Left ventricle myocardium inferior (tissue), 1 donor: ENCODE measurements around the gene DCANP1. TPM values are rescaled to one million over a fixed set of nuclear protein-coding genes. Genes with fewer than 3 reads are reported as not detected.

Experiments used
- DNase-seq: peaks from one replicate; pipeline ENCODE4 v3.0.0-alpha.2; 2020
- H3K27ac ChIP-seq: fragments of 200-600 bp; replicated peaks from 2 replicates; pipeline ENCODE4 v1.8.0; 2021
- H3K27me3 ChIP-seq: fragments of 200-600 bp; 2 replicates; pipeline ENCODE4 v1.8.0; 2021; ENCODE audit warnings: low read depth
- H3K36me3 ChIP-seq: fragments of 200-600 bp; 2 replicates; pipeline ENCODE4 v1.8.0; 2021
- H3K4me1 ChIP-seq: fragments of 200-600 bp; 2 replicates; pipeline ENCODE4 v1.8.0; 2021
- H3K4me3 ChIP-seq: fragments of 200-600 bp; 2 replicates; pipeline ENCODE4 v1.8.0; 2021; ENCODE audit warnings: mild to moderate bottlenecking, moderate library complexity
- H3K9me3 ChIP-seq: fragments of 200-600 bp; replicated peaks from 2 replicates; pipeline ENCODE4 v1.8.0; 2021
- CTCF ChIP-seq: fragments of 200-600 bp; IDR thresholded peaks from 2 replicates; pipeline ENCODE4 v1.8.0; 2021; ENCODE audit warnings: antibody characterized with exemption, mild to moderate bottlenecking, borderline replicate concordance
- intact Hi-C: fragments of 100-400 bp; cut with micrococcal nuclease; formaldehyde crosslinking; loops from one replicate; pipeline ENCODE4 v1.11.0; 2022
- total RNA-seq: library from RNA; stranded (reverse); fragmentation: NEBNext Ultra II Directional; extraction: Animal tissue kit (Norgen Biotek cat#: 25700); gene quantifications from one replicate; pipeline ENCODE4 v1.2.1, GENCODE V29; 2021
- donor health status: DM: no; HTN: yes; CAD: no; lungs with severe emphysema.

Gene DCANP1
- total RNA-seq, 1 donor from 2014 or later = not detected

GRCh38 chr5:135437796-135438560 is 9.2 kb downstream of the DCANP1 start:
- Histone ChIP-seq H3K4me3 (no peak overlapping the region), H3K4me1 (peaks cover 31% of the 10 kb centered on the region), H3K36me3 (no peaks in the 10 kb centered on the region), H3K9me3 (no peaks in the 10 kb centered on the region), H3K27me3 (no peaks in the 10 kb centered on the region), H3K27ac (peak overlapping the region; percentile 33)
- DNase-seq = peak; percentile 60
- peak; percentile 16 for TF ChIP-seq CTCF
- intact Hi-C loops = no loop called here

GRCh38 chr5:135437422-135437795 is 9.7 kb downstream of the DCANP1 start:
- TF ChIP-seq CTCF = no peak
- H3K27ac ChIP-seq = peak overlapping the region; percentile 33
- peaks cover 31% of the 10 kb centered on the region for H3K4me1 ChIP-seq
- DNase-seq = no peak
- intact Hi-C loops = no loop called here
- H3K36me3 ChIP-seq = no peaks in the 10 kb centered on the region
- no peaks in the 10 kb centered on the region for H3K27me3 ChIP-seq
- no peak overlapping the region for H3K4me3 ChIP-seq
- H3K9me3 ChIP-seq = no peaks in the 10 kb centered on the region

GRCh38 chr5:135436951-135437418 is 10.2 kb downstream of the DCANP1 start:
- Histone ChIP-seq H3K27me3 (no peaks in the 10 kb centered on the region), H3K9me3 (no peaks in the 10 kb centered on the region), H3K4me3 (no peak overlapping the region), H3K4me1 (peaks cover 31% of the 10 kb centered on the region), H3K27ac (no peak overlapping the region), H3K36me3 (no peaks in the 10 kb centered on the region)
- intact Hi-C loops = no loop called here
- no peak for TF ChIP-seq CTCF
- DNase-seq = no peak

- Histone ChIP-seq H3K36me3 (no peaks in the 10 kb centered on the region), H3K4me3 (no peak overlapping the region), H3K4me1 (peaks cover 31% of the 10 kb centered on the region), H3K9me3 (no peaks in the 10 kb centered on the region), H3K27ac (no peak overlapping the region), H3K27me3 (no peaks in the 10 kb centered on the region)
- intact Hi-C loops = no loop called here
- no peak for TF ChIP-seq CTCF
- no peak for DNase-seq
These were observed 11.4 kb downstream of the DCANP1 start for GRCh38 chr5:135435467-135436330.

- no peak for TF ChIP-seq CTCF
- H3K4me3 ChIP-seq = no peak overlapping the region
- DNase-seq = no peak
- H3K27me3 ChIP-seq = no peaks in the 10 kb centered on the region
- no peaks in the 10 kb centered on the region for H3K36me3 ChIP-seq
- H3K9me3 ChIP-seq = no peaks in the 10 kb centered on the region
- peaks cover 34% of the 10 kb centered on the region for H3K4me1 ChIP-seq
- intact Hi-C loops = no loop called here
- H3K27ac ChIP-seq = no peak overlapping the region
These were observed 12.3 kb downstream of the DCANP1 start for GRCh38 chr5:135434591-135435466.
